SW 1271 (cell line): Measurements from ENCODE around the gene SLC31A1.
"Not testable (repeated sequence)": the region's sequence is repeated elsewhere in the genome, so short reads cannot be mapped to it uniquely, and the experiment has no call there.

ENCODE experiments used
- DNase-seq, 2 experiments: peaks; one replicate each; lab custom pipeline; 2025; lab: John Stamatoyannopoulos, UW

Gene SLC31A1

GRCh38 chr9:113266174-113266573, 44.8 kb downstream of the SLC31A1 start:
- DNase-seq = no peak

- DNase-seq = no peak
Observed at GRCh38 chr9:113267911-113268566, 46.7 kb downstream of the SLC31A1 start.

GRCh38 chr9:113269355-113269754, 48.0 kb downstream of the SLC31A1 start:
- no peak for DNase-seq

- no peak for DNase-seq
Observed at GRCh38 chr9:113269871-113270270, 48.5 kb downstream of the SLC31A1 start.

GRCh38 chr9:113274474-113275156, 53.3 kb downstream of the SLC31A1 start:
- DNase-seq = peak; percentile 36 to 76

GRCh38 chr9:113275157-113276131, 54.1 kb downstream of the SLC31A1 start, which contains the start of the genes CDC26 and PRPF4:
CDC26 (minus strand) TSS chr9:113275572; CDS start chr9:113272507, 3,065 bp downstream.
PRPF4 (plus strand) TSS chr9:113275658; CDS start chr9:113275744, 86 bp downstream.
- DNase-seq = peak; percentile 98 to 100

GRCh38 chr9:113278840-113279239, 57.5 kb downstream of the SLC31A1 start:
- DNase-seq = no peak

GRCh38 chr9:113281356-113281755, 60.0 kb downstream of the SLC31A1 start:
- DNase-seq = no peak

- DNase-seq = no peak
Observed at GRCh38 chr9:113289091-113289490, 67.7 kb downstream of the SLC31A1 start.

GRCh38 chr9:113290052-113290607, 68.8 kb downstream of the SLC31A1 start:
- no peak for DNase-seq

GRCh38 chr9:113293285-113293878, 72.0 kb downstream of the SLC31A1 start:
- DNase-seq = no peak

GRCh38 chr9:113296247-113296646, 74.9 kb downstream of the SLC31A1 start:
- not testable (repeated sequence) for DNase-seq

GRCh38 chr9:113296796-113297558, 75.6 kb downstream of the SLC31A1 start:
- DNase-seq = no peak

GRCh38 chr9:113298311-113298710, 77.0 kb downstream of the SLC31A1 start:
- DNase-seq = no peak

- DNase-seq = no peak
Observed at GRCh38 chr9:113298924-113299770, 77.8 kb downstream of the SLC31A1 start.

- DNase-seq = no peak
Observed at GRCh38 chr9:113299800-113300292, 78.5 kb downstream of the SLC31A1 start.

- DNase-seq = no peak
Observed at GRCh38 chr9:113301548-113301947, 80.2 kb downstream of the SLC31A1 start.

- no peak for DNase-seq
Observed at GRCh38 chr9:113302792-113303418, 81.6 kb downstream of the SLC31A1 start, which contains the start of gene RNF183. RNF183 (minus strand) TSS chr9:113303376; CDS start chr9:113298184, 5,192 bp downstream.

GRCh38 chr9:113306566-113306965, 85.2 kb downstream of the SLC31A1 start:
- no peak for DNase-seq
